GM08714 (cell line): ENCODE results near the gene ELMO1.
A peak's percentile ranks its signal among the peaks of the same experiment; 100 is the strongest.

Source experiments
- H3K4me3 ChIP-seq: fragments of 200-500 bp; sonication (Bioruptor generic); 2 replicates; pipeline ENCODE4 v1.5.1; 2014; ENCODE audit warnings: mild to moderate bottlenecking, low read length, inconsistent platforms
- ZNF274 ChIP-seq: IDR thresholded peaks from 2 replicates; pipeline ENCODE4 v1.6.1; 2012; ENCODE audit warnings: mild to moderate bottlenecking, low read depth, low read length

Gene ELMO1, protein sequence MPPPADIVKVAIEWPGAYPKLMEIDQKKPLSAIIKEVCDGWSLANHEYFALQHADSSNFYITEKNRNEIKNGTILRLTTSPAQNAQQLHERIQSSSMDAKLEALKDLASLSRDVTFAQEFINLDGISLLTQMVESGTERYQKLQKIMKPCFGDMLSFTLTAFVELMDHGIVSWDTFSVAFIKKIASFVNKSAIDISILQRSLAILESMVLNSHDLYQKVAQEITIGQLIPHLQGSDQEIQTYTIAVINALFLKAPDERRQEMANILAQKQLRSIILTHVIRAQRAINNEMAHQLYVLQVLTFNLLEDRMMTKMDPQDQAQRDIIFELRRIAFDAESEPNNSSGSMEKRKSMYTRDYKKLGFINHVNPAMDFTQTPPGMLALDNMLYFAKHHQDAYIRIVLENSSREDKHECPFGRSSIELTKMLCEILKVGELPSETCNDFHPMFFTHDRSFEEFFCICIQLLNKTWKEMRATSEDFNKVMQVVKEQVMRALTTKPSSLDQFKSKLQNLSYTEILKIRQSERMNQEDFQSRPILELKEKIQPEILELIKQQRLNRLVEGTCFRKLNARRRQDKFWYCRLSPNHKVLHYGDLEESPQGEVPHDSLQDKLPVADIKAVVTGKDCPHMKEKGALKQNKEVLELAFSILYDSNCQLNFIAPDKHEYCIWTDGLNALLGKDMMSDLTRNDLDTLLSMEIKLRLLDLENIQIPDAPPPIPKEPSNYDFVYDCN

DNA sequence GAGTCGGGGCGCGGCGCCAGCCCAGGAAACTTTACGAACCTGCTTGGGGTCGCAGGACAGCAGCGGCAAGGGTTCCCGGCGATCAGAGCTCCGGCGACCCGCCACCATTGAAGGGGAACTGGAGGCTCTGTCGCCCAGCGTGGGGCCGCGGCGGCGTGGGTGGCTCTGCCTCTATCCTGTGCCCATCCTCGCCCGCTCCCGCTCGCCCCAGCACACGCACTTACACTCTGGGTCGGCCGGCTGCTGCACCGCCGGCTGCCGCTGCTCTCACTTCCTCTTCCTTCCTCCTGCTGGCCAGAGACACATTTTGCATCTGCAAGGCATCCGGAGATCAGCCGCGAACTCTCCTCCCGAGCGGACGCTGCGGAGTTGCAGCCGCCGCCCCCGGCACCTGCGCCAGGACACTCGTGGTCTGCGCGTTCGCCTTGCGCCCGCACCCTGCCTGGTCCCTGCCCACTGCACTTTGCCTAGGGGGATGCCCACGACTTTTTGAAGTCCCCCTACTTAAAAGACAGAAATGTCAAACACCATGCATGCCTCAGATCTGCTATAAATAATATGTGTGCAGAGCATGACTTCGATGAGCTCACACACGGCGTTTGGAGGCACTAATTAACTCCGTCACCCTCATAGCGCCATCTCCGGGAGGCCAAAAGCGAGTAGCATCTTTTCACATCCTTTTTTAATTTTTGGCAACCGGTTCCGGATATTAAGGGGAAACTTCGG lies at the start of gene ELMO1:
Gene ELMO1 (minus strand): TSS at position 229 of the 726 bp plus-strand sequence. CDS start 106,174 bp downstream, outside the sequence.
- no peak for TF ChIP-seq ZNF274
- H3K4me3 ChIP-seq: peak within 1 kb of the TSS; percentile 89

DNA sequence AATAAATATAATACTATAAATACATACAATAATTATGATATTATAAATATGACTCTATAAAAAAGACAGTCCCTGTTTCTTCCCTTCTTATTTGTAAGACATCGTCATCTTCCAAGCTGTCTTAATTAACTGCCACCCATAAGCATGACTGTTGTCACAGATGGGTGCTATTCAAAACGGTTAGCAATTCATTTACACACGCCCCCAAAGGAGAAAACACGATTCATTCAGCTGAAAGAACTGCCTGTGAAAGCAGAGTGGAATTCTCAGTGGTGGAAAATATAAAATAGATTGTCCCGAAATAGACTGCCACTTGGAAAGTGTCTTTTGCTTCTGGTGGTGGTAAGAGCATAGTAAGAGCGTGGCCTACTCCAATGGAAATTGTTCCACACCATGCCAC lies 48.9 kb upstream of the ELMO1 start:
- H3K4me3 ChIP-seq: no peak overlapping the region
- TF ChIP-seq ZNF274: no peak

DNA sequence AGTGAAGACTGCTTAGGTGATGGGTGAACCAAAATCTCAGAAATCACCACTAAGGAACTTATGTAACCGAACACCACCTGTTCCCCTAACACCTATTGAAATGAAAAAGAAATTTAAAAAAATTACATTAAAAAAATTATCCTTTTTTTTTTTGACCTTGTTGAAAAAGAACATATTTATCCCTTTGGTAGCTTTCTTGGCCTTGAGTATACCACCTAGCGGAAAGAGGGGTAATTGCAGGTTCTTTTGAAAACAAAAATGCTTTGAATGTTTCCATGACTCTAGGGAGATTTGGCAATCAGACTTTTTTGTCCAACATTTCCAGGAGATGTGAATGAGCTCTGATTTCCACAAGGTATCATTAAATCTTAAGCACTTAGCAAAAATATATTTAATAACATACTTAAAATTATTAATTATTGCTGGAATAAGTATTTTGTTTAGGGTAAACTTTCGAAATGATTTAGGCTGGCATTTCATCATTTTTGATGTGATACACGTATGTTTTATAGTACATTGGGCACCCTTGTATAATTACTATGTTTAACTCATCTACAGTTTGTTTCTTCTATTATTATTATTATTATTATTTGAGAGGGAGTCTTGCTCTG lies 47.0 kb upstream of the ELMO1 start:
- no peak overlapping the region for H3K4me3 ChIP-seq
- no peak for TF ChIP-seq ZNF274

DNA sequence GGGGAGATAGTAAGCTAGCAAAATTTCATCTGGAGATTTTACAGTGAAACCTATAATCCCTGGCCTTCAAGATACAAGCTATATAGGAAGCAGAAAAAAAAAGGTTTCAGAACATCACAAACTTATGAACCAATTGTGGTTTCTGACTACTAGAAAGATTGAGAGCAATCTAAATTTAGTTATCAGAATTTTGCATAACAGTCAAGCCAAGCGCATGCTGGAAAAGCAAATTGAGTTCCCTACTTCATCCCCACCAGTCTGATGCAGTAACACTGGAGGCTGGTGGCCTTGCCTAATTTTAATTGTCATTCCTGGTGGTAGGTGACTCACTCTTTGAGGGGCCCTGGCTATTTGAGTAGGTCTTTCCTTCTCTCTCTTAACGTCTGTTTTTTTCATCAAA lies 46.3 kb upstream of the ELMO1 start:
- no peak overlapping the region; the same call in 1 of the 2 replicates for H3K4me3 ChIP-seq
- TF ChIP-seq ZNF274: no peak

DNA sequence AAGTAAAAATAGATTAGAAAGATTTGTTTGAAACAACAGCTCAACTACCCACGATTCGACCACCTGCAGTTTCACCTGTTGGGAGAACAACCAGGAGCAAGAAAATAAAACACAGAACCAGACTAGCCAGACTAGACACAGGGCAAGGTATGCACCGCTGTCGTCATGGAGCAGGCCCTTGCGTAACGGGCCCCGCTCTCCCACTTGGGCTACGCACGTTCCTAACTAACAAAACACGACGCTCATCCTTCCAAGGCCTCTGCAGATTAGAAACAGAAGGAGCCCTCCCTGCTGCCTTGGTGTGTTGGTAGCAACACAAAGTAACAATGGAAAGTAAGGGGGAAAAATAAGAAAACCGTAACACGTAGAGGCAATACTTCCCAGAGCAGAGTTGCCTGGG lies 45.1 kb upstream of the ELMO1 start:
- no peak for TF ChIP-seq ZNF274
- H3K4me3 ChIP-seq: no peak overlapping the region

DNA sequence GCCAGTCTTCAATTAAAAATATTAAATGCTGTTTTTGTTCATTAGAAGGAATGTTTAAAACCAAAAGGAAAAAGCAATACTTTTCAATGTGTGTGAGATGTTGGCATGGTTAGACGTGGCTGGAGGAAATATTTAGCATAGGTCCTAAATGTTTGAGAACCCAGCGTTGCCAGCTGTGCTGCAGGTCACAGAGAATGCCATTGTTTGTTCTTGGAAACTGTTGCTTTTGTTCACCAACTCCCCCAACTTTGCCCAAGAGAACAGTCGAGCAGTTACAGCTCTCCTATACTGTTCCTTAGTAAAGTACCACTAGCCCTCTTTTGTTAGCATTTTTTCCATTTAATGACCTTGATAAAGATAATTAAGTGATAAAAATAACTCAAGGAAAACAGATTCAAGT lies 44.5 kb upstream of the ELMO1 start:
- H3K4me3 ChIP-seq: no peak overlapping the region
- TF ChIP-seq ZNF274: no peak

DNA sequence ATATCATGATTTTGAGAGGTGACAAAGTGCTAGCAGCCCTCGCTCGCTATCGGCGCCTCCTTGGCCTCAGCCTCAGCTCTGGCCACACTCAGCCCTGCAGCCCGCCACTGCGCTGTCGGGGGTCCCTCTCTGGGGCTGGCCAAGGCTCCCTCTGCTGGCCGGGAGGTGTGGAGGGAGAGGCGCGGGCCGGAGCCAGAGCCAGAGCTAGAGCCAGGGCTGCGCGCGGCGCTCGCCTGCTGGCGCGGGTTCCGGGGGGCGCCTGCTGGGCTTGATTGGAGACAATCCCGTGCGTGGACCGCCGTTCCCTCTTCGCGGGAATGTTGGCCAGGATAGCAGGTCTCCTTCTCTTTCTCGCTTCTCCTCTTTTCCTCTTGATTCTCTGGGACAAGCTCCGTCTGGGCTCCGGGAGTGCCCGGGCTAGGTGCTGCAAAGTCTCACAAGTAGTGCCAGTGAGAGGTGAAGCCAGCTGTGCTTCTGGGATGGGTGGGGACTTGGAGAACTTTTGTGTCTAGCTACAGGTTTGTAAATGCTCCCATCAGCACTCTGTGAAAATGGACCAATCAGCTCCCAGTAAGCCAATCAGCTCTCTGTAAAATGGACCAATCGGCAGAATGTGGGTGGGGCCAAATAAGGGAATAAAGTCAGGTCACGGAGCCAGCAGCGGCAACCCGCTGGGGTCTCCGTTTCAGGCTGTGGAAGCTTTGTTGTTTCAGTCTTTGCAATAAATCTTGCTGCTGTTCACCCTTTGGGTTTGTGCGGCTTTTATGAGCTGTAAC lies 43.4 kb upstream of the ELMO1 start:
- H3K4me3 ChIP-seq: no peak overlapping the region
- TF ChIP-seq ZNF274: no peak

DNA sequence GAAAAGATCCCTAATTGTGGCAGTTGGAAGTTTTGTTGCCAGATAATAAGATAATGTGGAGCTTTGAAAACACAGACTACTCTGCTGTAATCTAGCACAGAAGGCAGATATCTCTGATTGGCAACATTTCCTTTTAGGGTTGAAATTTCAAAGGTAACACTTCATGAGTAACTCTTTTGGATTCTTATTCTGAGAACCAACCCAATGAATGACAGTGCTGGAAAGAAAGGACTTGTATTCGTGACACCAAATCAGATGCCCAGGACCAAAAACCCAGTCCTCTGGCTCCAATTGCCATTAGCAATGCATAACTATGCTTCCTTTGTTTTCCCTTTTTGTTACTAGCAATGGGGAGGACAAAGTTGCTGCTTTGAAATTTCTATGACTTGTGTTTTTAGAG lies 41.0 kb upstream of the ELMO1 start:
- no peak overlapping the region for H3K4me3 ChIP-seq
- no peak for TF ChIP-seq ZNF274

DNA sequence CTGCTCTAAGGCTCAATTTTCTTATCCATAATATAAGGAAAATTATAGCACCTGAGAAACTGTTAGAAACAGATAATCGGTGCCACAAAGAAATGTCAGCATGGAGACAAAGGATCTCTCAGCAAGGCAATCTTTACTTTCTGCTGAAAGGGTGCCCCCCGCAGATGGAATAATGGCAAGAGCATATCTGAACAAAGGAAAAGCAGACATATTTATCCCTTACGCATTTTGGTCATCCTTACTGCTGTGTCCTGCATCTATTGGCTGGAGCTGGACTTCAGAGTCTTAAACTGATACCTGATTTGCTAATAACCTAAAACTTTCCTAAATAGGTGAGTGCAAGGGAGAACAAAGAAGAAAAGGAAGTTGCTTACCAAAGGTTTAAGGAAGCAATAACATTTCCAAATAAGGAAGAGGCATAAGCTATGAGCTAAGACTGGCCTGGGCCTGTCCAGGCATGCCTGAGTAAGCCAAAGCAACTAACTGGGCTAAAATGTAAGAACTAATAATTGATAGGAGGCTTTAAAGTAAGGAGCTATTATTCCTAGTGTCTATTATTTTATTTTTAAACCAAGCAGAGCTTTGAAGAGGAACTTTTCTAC lies 39.6 kb upstream of the ELMO1 start:
- no peak overlapping the region for H3K4me3 ChIP-seq
- TF ChIP-seq ZNF274: no peak

DNA sequence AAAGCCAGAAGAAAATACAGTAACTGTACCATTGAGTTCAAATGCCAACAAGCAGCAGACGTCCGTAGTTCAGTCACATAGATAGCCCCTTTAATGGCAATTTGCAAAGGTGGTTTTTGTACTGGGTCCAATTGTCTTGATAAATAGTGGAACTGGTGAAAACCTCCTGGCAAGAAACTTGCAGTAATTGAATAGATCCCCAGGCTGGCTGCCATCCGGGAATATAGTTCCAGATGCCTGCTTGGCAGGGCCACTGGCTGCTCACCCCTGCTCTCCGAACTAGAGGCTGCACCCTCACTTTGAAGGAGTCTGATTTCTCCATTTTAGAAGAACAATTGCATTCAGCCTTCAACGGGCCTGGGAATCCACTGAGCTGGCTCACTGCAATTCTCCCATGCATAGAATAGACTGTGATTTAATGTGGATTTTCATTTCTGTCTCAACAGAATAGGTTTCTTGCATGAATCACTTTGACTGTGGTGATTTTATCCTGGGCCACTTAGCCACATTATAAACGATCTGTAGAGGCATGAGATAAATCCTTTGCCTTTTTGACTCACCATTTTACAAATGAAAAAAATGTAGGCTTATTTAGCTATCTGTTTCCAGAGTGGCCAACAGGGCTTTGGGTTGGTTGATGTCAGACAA lies 35.9 kb upstream of the ELMO1 start:
- no peak for TF ChIP-seq ZNF274

DNA sequence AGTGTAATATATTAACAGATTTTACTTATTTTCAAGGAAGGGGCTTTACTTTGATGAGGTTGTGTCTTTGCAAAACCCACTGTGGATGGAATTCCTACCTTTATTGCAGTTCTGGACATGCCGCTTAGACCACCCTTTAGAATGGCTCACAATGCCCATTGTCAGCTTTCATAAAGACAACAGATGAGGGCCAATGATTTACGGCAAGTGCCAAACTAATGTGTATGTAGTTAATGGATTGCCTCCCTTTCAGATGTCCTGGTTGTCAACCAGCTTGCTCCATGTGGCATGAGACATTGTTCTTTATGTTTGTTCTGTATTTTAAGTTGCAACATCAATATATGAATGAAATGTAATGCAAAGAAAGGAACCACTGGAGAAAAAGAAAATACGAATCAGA lies 35.0 kb upstream of the ELMO1 start:
- TF ChIP-seq ZNF274: no peak
- H3K4me3 ChIP-seq: no peak overlapping the region

More for the DNA sequence above, 35.9 kb upstream of the ELMO1 start:
- no peak overlapping the region for H3K4me3 ChIP-seq

DNA sequence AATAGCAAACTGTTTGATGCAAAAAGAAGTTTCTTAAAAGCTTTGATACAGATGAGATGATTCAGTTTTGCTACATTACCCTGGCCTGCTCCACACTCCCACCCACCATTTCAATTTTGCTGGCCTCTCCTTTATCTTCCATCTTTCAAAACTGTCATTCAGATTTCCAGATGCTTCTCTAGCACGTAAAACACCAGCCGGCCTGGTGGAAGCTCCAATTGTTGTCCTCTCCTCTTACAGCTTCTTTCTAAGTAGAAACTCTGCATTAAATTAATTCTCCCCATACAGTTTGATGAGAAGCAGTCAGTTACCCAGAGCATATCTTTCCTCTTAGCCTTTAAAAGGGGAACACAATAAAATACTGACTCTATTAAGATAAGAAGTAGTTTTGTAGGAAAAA lies 34.3 kb upstream of the ELMO1 start:
- no peak for TF ChIP-seq ZNF274
- no peak overlapping the region for H3K4me3 ChIP-seq

DNA sequence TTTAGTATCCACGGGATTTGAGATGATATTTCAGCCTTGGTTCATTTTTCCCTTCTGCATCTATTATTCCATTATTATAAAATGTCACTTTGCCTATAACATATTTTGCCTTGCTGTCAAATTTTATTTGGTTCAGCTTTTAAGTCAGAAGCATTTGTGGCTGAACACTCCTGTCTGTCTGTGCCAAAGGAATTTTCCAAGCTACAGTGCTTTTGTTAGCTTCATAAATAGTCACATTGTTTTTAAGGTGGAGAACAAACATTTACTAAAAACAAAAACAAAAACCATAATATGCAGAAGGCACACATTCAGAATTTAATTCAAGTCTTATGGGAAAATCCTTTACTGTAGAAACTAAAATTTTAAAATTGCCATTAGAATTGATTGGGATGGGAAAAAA lies 33.8 kb upstream of the ELMO1 start:
- TF ChIP-seq ZNF274: no peak

More for the DNA sequence above, 33.8 kb upstream of the ELMO1 start:
- no peak overlapping the region for H3K4me3 ChIP-seq
